G401 (cell line): Measurements from ENCODE around the gene MATK. TPM values are rescaled to one million over a fixed set of nuclear protein-coding genes. Genes with fewer than 3 reads are reported as not detected.
"Not testable (repeated sequence)": the region's sequence is repeated elsewhere in the genome, so short reads cannot be mapped to it uniquely, and the experiment has no call there.

Source experiments
- DNase-seq: peaks from one replicate; pipeline ENCODE4 v3.0.0-alpha.2; 2015; ENCODE audit warnings: low spot score
- in situ Hi-C: cut with HindIII; loops from 2 replicates; pipeline ENCODE4 v1.10.0; 2016; ENCODE audit warnings: low sequenced_read_pairs, mixed read lengths
- total RNA-seq: library from RNA; depleted of rRNA; stranded (reverse); fragments of >200 nt; shearing (Covaris generic); gene quantifications from 2 replicates; pipeline ENCODE4 v1.2.3, GENCODE V29; 2014

The MATK gene
- total RNA-seq, 1 experiment from 2014 or later, result 18.5 TPM

- in situ Hi-C loops, result no loop called here
- no peak for DNase-seq
Observed at GRCh38 chr19:3760871-3761361, 25.3 kb downstream of the MATK start.

DNA sequence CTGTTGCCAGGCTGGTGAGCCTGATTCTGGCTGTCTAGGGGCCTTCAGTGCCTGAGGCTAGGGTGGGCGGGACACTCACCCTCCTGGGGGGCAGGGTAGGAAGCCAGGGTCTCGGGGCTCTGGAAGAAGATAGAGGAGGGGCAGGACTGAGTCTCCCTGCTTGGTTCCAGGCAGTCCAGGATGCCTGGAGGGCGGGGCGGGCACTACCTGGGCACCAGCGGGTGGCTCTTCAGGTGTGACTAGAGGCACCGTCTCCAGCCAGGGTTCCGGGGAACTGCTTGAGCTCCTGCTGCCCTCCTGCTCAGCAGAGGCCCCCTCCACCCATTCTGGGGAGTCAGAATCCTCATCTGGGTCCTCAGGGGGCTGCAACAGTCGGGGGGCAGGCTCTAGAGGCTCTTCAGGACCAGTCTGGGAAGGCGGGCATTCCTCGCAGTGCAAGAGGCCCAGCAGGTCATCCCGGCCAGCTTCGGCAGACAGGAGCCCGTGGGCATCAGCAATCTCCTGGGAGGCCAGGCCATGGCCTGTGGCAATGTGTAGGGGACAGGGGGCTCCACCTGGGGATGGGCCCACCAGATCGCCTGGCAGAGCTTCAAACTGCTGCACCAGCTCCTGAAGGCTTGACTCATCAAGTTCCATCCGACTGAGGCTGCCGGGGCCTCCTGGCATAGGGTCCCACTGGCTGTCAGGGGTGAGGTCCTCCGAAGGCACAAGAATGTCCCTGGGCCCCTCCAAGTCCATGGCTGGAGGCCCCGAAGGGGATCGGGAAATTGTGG lies 26.5 kb downstream of the MATK start:
- no peak for DNase-seq
- in situ Hi-C loops, result no loop called here

- in situ Hi-C loops, DNase-seq: not testable (repeated sequence)
Observed at GRCh38 chr19:3758297-3758696, 27.9 kb downstream of the MATK start.

GRCh38 chr19:3757705-3758104 lies 28.5 kb downstream of the MATK start:
- in situ Hi-C loops, DNase-seq: not testable (repeated sequence)

GRCh38 chr19:3753631-3754410 lies 32.4 kb downstream of the MATK start:
- in situ Hi-C loops, result no loop called here
- DNase-seq, result no peak

DNA sequence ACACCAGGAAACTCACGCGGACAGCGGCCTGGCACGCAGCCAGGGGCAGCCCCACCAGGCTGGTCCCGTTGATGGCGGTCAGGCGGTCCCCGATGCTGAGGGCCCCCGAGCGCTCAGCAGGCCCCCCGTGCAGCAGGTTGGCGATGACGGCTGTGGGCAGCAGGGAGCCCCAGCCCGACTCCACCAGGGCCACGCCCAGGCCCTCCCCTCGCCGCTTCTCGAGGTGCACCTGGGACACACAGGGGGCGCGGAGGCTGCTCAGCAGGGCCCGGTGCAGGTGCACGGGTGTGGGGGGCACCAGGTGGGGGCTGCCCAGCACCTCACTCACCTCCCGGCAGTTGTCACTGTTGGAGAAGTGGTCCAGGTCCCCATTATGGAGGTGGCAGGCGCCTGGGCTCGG lies 33.7 kb downstream of the MATK start:
- in situ Hi-C loops, result no loop called here
- no peak for DNase-seq

DNA sequence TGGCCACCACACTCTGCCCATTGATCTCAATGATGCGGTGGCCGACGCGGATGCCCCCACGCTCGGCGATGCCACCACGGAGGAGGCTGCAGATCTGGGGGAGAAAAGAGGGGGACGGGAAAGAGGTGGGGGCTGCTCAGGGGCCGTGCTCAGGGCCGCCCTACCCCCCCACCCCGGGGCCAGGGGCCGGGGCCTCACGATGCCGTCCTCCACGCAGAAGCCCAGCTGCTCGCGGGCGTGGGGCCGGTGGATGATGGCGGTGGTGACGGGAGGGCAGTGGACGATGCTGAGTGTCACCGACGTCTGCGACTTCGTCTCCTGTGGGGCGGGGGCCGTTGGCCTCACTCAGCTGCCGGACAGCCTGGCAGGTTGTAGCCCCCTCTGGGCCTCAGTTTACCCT lies 34.9 kb downstream of the MATK start:
- in situ Hi-C loops, result no loop called here
- DNase-seq, result no peak

DNA sequence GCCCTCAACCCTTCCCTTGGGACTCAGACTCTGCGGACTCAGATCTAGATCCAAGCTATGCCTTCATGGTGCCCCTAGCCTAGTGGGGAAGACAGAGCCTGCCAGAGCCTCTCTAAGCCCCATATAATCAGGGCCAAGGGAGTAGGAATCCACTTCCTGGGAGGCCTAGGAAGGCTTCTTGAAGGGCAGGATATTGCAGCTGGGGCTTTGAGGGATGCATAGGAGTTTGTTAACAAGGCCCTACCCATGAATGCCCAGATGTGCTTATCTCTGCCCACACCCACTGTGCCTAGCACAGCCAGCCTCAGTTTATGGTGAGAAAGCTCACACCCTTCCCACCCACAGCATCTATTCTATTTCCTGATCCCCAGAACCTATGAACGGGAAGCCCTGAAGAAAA lies 36.0 kb downstream of the MATK start:
- no peak for DNase-seq
- in situ Hi-C loops, result no loop called here

DNA sequence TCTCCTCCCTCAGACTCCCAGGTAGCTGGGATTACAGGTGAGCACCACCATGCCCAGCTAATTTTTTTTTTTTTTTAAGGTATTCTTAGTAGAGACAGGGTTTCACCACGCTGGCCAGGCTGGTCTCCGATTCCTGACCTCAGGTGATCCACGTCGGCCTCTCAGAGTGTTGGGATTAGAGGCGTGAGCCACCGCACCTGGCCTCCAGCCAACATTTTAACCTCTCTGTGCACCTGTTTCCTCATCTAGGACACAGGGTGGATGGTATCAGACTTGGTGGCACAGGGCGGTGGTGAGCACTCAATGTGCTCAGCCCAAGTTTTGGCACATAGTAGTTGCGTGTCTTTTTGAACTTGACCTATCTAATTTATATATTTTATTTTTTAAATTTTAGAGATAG lies 37.2 kb downstream of the MATK start:
- in situ Hi-C loops, result no loop called here
- no peak for DNase-seq

- in situ Hi-C loops, result no loop called here
- no peak for DNase-seq
Observed at GRCh38 chr19:3746371-3747056, 39.7 kb downstream of the MATK start.

GRCh38 chr19:3745363-3746045 lies 40.7 kb downstream of the MATK start:
- in situ Hi-C loops, result no loop called here
- no peak for DNase-seq

GRCh38 chr19:3743486-3743885 lies 42.7 kb downstream of the MATK start:
- in situ Hi-C loops, result no loop called here
- no peak for DNase-seq

GRCh38 chr19:3740431-3740830 lies 45.8 kb downstream of the MATK start:
- no peak for DNase-seq
- in situ Hi-C loops, result no loop called here

- in situ Hi-C loops, result no loop called here
- no peak for DNase-seq
Observed at GRCh38 chr19:3738477-3739220, 47.5 kb downstream of the MATK start.

DNA sequence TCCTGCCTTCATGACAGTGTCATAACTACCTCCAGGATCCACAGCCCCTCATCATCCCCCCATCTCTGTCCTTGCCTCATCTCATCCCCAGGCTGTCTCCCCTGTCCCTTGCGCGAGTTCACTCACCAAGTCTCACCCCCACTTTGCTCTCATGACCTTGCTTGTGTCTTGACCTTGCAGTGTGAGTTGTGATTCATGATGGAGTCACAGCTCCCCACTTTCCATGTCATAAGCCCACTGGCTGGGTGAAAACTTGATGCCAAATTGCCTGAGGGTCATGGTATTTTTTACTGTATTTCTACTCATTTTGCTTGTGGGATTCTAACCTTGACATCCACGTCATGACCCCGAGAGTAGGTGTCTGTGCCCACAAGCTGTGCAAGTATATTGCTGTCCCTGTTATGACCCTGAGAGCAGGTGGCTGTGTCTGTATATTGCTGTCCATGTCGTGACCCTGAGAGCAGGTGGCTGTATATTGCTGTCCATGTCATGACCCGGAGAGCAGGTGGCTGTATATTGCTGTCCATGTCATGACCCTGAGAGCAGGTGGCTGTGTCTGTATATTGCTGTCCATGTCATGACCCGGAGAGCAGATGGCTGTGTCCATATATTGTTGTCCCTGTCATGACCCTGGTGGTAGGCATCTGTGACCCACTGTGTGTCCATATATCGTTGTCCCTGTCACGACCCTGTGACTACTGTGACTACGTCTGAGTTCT lies 48.5 kb downstream of the MATK start:
- no peak for DNase-seq
- in situ Hi-C loops, result no loop called here

GRCh38 chr19:3736106-3736724 lies 50.0 kb downstream of the MATK start:
- in situ Hi-C loops, result no loop called here
- no peak for DNase-seq

GRCh38 chr19:3734310-3734600 lies 51.9 kb downstream of the MATK start:
- in situ Hi-C loops, result no loop called here
- DNase-seq, result no peak
